NCI-H2227 treated with DMSO at 0.1 percent for 48 hours (cell line): Measurements from ENCODE around the gene LRRC1.
A peak's percentile ranks its signal among the peaks of the same experiment; 100 is the strongest.

ENCODE experiments used
- DNase-seq: peaks from one replicate; lab custom pipeline; 2025; lab: John Stamatoyannopoulos, UW

Gene LRRC1

DNA sequence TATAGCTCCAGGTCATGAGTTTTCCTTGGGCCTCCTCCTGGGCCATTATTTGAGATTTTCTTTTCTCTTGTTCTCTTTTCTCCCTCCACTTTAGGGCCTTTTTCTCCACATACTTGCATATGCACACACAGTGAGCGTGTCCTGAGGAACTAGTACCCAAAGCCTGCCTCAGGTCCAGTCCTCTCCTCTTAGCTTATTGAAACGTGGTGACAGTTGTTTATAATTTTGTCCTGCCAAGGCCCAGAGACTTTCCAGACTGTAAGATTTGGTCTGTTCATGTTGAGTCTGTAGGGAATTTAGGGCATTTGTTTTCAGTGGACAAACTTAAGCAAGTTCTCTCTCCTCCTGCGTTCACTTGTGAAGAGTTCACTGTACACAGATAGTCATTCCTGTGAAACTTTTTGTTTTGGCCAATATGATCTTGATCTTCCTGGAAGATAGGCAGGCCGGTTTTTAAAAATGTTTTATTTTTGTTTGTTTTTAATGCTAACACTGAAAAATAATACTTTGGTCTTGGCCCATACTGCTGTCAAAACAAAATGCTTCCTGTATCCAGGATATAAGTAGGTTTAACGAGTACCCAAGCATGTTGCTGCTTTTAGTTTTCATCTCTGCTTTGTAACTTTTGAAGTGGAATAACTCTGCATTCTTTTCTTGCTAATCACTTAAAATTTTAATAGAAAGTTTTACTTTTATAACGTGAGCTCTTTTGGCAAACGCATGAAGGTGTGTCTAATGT lies 20.7 kb downstream of the LRRC1 start:
- DNase-seq, result no peak

DNA sequence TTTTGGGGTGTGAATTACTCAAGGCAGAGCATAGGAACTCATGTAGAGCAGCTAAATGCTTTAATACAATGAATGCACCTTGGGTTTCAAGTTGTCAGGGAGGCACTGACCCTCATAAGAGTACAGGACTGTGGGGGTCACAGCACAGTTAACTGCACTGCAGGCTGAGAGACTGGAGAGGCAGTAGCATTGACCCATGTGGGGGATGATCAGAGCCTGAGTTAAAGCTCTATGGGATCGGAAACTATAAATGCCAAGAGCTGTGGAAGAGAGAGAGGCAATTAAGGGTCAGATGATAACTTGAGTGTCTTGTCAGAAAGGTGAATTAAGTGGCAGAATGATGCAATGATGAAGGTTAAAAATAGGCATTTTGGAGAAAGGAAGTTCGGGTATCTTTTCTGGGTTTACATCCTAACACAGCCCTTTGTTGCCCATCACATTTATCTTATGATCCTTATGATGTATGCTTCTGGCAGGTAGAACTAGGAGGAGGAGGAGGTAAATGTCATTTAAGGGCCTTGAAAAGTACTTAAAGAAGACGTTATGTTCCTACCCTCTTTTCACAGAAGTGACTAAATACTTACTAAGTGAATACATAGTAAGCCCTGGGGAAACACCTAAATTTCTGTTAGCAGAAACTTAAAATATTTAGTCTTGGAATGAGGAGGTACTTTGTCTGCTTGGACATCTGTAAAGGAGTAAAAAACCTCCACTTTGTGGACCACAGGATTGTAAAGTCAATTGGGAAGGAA lies 24.2 kb downstream of the LRRC1 start:
- DNase-seq, result no peak

DNA sequence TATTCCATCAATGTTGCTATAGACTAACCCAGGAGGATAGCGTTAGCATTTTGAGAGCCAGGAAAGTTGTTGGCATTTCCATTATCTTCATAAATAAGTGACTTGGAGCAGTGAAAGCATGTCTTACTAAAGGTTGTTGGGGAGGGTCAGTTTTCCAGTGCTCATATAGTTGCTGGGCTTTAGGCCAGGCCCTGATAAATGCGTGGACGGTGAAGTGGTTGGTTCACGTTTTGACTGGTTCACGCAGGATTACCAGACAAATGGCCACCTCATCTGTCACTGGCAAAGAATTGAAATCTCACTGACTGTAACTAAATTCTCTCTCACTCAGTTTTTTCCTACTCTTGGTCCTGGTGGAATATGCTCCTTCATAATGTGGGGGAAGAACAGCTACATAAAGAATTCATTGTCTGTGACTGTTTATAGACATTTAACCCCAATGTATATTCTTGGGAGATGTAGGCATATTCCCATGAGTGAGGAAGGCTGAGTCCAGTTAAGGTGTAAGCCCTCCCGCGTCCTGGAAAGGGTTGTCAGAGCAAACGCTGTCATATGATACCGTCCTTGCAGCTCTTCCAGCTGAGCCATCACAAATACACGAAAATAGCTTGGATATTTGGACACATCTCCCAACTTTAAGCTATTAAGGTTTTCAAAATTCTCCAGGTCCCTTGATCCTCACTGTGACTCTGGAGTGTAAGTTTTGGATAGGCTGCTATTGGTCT lies 27.8 kb downstream of the LRRC1 start:
- no peak for DNase-seq

DNA sequence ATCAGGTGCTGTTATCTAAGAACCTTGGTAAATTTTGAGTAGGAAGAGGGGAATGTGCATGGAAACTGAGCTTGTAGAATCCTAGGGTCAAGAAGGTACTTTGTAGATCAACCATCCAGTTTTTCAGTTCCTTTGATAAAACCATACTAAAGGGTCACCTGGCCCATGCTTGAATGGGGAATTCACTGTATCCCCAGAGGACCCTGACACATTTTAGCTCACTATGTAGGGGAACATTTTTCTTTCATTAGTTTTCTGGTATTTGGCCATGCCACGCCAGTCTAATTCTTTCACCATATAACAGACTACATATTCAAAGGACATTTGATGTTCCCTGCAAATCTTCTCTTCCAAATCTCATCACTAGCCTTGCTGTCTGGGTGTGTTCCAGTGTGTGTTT lies 29.9 kb downstream of the LRRC1 start:
- DNase-seq, result no peak

DNA sequence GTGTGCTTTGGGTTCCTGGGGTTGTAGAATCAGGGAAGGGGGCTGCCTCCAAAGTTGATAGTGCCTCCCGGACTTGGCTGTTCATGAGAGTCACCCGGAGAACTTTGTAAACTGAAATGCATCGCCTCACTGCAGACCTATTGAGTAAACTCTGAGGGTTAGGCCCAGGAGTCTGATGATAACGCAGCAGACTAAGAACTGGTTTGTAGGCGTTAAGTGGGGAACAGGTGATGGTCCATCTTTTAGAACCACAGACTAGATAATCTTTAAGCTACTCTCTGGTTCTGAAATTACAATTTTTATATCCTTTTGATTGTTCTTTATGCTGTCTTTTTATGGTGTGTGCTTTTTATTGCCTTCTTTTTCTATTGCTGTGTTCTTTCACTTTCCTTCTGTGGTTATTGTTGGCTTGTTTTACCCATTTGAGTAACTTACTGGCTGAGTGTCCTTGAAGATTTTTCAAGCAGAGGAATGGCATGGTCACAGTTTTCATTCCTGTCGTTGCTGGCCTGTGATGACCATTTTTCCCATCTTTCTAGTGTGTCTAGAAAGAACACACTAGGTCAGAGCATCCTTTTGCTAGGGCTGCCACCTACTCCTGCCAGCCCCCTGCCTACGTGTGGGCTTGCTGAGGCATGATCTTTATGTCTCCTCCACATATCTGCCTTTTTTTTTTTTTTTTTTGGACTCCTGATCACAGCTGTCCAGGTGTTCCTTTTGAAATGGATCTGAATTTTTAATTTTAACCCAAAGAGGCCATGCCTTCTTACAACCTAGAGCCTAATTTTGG lies 30.9 kb downstream of the LRRC1 start:
- DNase-seq, result no peak

DNA sequence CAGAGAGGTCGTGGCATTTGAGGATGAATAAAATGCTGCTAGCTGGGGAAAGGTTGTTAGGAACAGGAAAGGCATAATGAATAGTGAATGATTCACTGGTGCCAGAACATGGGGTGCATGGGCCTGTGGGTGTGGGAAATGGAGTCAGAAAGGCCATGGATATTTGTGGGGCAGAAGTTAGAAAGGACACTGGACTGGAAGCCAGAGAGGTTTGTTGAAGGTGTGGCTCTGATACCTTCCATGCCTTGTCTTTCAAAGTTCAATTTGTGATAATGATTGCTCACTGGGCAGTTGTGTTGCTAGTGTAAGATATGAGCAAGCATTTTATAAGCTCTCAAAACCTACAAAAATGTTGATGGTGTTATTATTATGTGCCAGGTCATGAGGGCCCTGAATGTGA lies 32.7 kb downstream of the LRRC1 start:
- DNase-seq, result no peak

DNA sequence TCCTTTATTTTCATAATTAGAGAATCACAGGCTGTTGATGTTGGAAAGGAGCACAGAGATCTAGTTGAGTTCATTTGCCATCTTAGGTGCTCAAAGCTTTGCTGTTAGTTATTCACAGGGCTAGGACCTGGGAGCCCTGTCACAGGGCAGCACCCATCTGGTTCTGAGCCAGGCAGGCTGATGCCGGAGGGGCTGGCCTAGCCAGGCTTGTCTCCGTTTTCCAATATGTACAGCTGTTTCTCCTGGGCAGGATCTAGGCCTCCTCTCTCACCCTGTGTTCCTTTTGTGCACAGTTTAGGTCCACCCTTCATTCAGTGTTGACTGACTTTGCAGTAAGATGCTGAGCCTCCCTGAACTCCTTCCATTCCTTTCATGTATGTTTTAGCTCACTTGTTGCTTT lies 33.4 kb downstream of the LRRC1 start:
- no peak for DNase-seq

DNA sequence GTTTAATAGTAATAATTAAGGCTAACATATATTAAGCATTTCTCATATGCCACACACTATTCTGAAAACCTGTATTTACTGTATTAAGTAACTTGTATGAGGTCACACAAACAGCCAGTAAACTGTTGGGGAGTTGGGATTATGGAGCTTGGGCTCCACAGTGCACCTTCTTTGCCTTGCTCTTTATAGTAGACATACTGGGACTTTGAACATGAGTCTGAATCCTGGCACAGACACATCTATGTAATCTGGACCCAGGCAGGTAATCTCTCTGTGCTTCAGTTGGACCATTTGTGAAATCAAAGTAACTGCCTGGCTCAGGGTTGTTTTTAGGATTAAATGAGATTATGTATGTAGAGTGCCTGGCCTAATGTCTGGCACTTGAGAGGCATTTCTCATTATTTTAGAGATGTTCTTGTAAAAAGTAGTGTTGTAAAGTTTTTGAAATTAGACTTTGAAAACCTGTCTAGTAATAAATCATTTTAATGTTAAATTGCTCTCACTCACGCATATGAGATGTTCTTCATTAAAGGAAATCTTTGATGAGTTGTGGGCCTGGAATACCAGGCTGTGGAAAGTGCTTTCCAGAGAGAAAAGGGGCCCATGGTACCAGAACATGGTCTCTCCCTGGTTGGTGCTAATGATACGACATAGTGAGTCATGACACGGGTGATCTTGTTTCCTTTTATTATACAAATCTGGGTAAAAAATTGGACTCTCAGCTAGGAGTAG lies 34.3 kb downstream of the LRRC1 start:
- DNase-seq, result no peak

DNA sequence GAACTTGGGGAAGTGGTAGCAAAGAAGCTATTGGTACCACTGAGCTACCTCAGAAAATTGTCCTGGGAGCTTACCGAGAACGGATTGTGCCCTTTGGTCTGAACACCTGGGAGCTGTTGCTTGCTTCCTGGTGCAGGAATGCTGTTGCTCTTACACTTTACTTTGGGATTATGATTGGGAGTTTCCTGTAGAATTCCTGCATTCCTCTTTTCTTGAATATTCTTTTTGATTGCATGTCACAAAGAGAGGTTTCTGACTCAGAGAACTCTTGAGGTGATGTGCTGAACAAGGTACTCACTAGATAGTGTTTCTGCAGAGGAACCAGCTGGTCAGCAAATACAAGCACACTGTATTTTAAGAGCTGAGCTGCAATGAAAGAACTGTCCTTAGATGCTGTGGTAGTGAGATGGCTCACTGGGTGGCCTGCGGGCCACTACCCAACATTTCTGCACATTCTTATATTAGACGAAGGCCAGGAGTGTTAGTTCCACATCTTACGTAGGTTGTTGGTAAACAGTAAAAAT lies 35.0 kb downstream of the LRRC1 start:
- no peak for DNase-seq

DNA sequence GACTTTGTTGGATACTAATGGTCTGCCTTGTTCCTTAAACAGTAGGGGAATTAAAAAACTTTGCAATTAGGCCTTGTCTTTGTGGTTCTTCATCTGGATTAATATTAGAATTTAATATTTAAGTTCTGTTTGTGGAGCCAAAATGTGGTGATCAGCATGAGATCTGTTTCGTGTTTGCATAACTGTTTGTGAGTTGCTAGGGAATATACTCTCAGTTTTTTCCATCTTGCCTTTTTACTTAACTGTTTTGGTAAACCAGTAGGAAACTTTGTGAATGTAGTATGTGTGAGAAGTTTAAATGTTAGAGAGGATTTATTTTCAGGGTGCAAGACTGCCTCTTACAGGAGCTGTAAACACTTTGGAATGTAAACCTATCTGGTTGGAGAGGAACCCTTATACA lies 35.6 kb downstream of the LRRC1 start:
- DNase-seq, result no peak

DNA sequence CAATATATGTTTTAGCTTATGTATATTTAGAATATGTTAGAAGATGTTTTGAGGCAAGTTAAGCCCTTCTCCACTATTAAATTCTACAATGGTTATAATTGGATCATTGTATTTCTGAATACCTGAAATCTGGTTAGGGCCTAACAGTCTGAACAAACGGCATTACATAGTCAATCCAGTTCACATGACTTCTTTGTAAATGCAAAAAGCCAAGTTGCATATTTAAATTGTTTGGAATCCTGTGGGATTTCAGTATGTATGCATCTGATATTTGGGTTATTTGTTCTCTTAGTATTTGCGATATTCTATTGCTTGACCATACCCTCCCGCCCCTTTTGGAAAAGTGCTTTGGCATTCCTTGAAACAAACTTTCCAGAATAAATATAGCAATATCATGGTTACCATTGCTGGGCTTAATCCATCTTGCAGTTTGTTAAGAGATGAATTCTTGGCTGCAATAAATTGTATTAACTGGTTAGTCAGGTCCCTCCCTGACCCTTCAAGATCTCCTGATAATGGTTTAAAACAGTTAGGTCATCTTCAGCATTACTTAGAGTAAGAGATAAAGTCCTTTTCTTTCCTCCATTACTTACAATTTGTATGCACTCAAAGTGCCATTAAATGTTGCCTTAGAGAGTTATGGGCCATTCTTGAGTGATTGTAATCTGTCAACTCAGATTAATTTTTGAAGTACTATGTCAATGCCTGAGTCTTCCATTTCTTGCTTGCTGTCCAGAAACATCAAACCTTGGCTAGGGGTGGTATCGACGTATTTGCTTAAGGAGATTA lies 36.5 kb downstream of the LRRC1 start:
- no peak for DNase-seq

DNA sequence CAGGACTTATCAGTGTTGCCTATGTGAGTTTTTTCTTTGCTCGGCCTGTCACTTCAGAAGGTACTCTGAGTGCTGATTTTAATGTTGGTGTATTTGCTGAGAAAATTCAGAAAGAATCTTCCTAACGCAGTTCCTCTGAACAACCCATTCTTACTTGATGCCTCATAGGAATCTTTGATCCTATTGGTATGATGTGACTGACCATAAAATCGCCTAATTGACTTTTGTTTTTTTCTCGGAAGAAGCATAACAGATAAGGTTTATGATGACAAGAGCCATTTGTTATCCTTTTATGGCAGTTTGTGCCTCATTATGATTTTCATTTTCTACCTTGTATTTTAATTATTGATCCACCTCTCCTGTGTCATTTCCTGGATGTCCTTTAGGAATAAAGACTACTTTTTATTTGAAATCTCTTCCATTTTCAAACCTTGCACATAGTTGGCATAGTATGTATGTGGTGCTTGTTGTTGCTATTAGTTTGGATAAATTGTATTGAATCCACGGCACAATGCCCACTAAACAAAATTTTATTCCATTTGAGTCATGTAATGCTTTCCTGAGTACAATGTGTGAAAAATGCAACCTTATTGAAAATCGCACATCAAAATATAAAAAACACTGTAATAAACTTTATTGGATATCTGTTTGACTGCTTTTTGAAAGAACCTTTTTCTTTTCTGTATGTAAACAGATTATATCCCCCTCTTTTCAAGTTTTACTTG lies 37.3 kb downstream of the LRRC1 start:
- no peak for DNase-seq

DNA sequence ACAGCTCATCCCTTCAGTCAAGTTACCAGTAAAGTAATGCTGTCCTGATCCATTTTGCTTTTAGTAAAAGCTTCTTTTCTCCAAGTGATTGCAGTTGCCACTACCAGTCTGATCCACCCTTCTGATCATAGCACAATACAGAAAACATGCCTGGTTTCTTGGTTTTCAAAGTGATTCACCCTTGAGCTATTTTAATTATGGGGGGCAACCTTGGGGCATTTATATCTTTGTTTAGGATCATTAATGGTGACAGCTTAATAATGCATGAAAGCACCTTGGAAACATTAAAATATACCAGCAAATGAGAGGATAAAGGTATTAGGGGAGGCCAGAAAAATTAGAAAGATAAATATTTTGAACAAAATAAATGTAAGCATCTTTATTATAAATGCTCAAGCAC lies 38.4 kb downstream of the LRRC1 start:
- no peak for DNase-seq

DNA sequence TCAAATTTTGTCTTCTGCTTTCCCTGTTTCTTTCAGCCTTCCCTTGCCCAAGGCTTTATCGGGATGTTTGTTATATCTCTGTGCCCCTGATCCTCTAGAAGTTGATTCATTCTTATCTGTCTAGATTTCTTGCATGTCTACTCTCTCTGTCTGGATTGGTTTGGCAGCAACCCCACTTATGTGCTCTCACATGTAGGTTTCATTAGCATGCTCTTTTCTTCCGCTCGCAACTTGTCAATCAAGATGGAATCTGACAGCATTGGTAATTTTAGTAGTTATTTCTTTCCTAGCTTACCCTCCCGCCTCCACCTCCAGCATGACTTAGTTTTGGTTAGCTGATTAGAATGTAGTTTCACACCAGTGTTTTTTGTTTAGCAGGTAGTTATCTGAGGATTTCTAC lies 39.3 kb downstream of the LRRC1 start:
- no peak for DNase-seq

DNA sequence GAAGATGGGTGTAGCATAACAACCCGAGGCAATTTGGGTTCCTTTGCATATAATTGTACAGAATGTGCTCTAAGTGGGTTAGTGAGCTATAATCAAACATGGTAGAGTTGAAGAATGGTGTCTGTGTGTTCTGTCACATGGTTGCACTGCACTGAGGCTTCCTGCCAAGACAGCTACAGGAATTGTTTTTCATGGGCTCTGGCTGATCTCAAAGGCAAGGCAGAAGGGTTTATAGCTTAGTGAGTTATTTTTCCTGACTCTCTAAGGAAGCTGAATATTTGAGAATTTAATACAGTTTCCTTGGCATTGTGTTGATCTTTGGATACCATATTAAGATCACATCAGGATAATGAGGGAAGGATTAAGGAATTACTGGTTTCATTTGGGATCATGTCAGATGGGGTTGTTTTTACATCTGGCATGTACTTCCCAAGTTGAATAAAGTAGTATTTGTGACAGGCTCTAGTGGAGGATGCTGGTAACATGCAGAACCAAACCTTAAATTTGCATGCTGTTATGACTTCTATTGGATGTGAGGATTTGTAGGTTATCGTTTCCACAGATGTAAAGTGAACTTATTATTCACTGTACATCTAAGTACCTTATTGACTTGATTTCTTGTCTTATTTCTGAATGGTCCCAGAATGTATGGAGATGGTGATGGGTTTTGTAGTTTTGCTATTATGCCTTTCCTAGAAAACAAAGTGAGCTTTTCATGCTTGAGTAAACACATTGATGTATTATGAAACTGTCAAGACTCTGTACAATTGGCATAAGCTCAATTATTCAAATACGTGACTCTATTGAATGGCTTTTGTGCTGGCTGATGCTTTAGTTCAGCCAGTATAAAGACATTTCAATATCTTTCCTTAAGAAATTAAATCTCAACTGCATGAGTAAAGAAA lies 43.3 kb downstream of the LRRC1 start:
- DNase-seq, result peak; percentile 35

DNA sequence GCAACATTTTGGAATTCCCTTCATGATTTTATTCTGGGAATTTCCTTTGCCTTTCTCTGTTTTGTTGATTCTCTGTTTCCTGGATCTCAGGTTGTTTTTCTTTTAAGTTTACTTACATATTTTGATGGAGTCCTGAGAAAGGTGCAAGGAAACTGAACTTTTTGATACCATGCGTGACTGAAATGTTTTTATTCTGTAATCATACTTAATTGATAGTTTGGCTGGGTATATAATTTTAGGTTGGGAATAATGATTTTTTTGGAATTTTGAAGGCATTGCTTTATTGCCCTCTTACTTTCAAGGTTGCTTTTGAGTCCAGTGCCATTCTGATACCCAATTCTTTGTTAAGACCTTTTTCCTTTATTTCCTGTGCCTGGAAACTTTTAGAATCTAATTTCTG lies 45.2 kb downstream of the LRRC1 start:
- DNase-seq, result no peak

DNA sequence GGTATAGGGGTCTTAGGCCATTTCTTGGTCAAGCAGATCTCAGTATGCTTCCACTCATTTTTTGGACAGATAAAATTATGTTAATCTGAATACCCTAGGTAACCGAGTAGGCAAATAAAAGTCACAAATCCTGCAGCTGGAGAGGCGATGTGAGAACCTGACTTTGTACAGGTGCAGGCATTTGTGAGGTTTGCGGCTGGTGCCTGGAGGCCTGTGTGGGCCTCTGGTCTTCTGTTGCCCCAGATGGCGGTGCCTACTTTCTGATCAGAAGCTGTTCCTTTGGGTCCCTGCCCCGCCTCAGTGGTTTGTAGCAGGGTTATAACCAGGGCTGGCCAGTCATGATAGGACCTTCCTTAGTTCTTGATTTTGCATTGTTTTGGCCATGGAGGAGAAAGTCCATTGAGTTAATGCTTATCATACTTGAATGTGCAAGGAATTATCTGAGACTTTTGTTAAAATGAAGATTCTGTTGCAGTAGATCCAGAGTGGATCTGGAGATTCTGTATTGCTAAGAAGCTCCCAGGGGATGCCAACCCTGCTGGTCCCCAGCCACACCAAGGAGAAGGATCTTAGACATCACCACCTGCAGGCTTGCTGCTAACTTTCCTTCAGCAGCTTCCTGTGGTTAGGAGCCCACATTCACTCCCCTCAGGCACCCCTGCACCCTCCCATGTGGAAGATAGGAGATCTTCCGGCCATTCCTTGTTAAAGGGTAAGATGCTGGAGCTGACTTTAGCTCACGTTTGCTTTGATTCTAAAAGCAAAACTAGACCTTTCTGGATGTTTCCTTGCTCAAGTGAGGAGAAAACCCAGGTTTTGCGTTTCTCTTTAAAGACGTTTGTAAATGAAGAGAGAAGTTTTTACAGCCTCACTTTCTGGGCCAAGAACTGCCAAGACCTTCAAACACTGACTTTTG lies 50.7 kb downstream of the LRRC1 start:
- no peak for DNase-seq

DNA sequence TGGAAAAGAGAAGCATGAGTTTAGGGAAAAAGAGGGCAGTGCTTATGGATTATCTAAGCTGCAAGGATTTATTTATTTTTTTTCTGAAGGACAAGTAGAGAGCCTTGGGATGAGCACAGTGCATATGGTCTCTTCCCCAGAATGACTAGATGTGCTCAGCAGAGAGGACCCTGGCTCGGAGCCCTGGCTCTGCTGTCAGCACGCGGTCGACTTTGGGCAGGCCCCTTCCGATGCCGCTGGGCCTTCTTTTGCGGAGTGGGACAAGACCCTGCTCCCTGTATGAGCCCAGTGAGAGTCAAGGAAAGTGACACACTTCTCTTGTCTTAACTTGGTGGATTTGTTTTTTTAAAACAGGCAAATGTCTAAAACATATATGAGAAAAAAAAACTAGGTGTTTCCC lies 51.4 kb downstream of the LRRC1 start:
- DNase-seq, result no peak
